Stimulated activated CD8-positive, alpha-beta memory T cell treated with anti-CD3 and anti-CD28 coated beads, Interleukin-4, amount 100 ng/mL, for 24 hours (primary cell): Measurements from ENCODE around the gene ORAI3.

Experiments used
- DNase-seq: peaks from one replicate; pipeline ENCODE4 v3.0.0-alpha.2; 2020; ENCODE audit warnings: low read depth

Gene ORAI3

GRCh38 chr16:30948667-30949649 lies at the start of gene ORAI3:
ORAI3 (plus strand) TSS chr16:30949068; CDS start chr16:30949290, 222 bp downstream.
- no peak for DNase-seq

- no peak for DNase-seq
Measured at GRCh38 chr16:30899794-30900193, 49.1 kb upstream of the ORAI3 start.

- DNase-seq: no peak
Measured at GRCh38 chr16:30900588-30900987, 48.3 kb upstream of the ORAI3 start.

GRCh38 chr16:30901201-30902028 lies 47.5 kb upstream of the ORAI3 start:
- DNase-seq: no peak

- DNase-seq: peak; percentile 29
Measured at GRCh38 chr16:30902029-30902972, 46.6 kb upstream of the ORAI3 start.

GRCh38 chr16:30903002-30903401 lies 45.9 kb upstream of the ORAI3 start:
- DNase-seq: no peak

- no peak for DNase-seq
Measured at GRCh38 chr16:30903596-30903995, 45.3 kb upstream of the ORAI3 start.

- DNase-seq: no peak
Measured at GRCh38 chr16:30904114-30904780, 44.6 kb upstream of the ORAI3 start.

GRCh38 chr16:30907064-30907463 lies 41.8 kb upstream of the ORAI3 start:
- no peak for DNase-seq

GRCh38 chr16:30910427-30911029 lies 38.3 kb upstream of the ORAI3 start:
- DNase-seq: no peak

- DNase-seq: no peak
Measured at GRCh38 chr16:30912794-30913412, 36.0 kb upstream of the ORAI3 start.

GRCh38 chr16:30914830-30915229 lies 34.0 kb upstream of the ORAI3 start:
- DNase-seq: no peak

GRCh38 chr16:30918614-30919013 lies 30.3 kb upstream of the ORAI3 start:
- DNase-seq: no peak

GRCh38 chr16:30920891-30921290 lies 28.0 kb upstream of the ORAI3 start:
- no peak for DNase-seq

- DNase-seq: no peak
Measured at GRCh38 chr16:30921459-30921747, 27.5 kb upstream of the ORAI3 start.

GRCh38 chr16:30921748-30922419 lies 27.0 kb upstream of the ORAI3 start:
- DNase-seq: peak; percentile 79

GRCh38 chr16:30922420-30922959 lies 26.4 kb upstream of the ORAI3 start:
- peak; percentile 99 for DNase-seq

- DNase-seq: peak; percentile 94
Measured at GRCh38 chr16:30922960-30923535, 25.8 kb upstream of the ORAI3 start.

- no peak for DNase-seq
Measured at GRCh38 chr16:30923554-30924075, 25.3 kb upstream of the ORAI3 start, which contains the start of gene FBXL19. FBXL19 (plus strand) TSS chr16:30923572; CDS start chr16:30925755, 2,183 bp downstream.
